H1 (cell line): ENCODE results near the gene ZNFX1. TPM values are rescaled to one million over a fixed set of nuclear protein-coding genes. Genes with fewer than 3 reads are reported as not detected.

ENCODE experiments used
- CTCF ChIA-PET: fragments of 300-600 bp; sonication (Branson Sonifier 250); formaldehyde crosslinking; loops from one replicate; lab custom pipeline; 2021; ENCODE audit not compliant: partially characterized antibody; lab: Charles Lee
- POLR2A ChIA-PET: fragments of 300-600 bp; sonication (Branson Sonifier 250); formaldehyde crosslinking; loops from one replicate; lab custom pipeline; 2021; ENCODE audit warnings: inconsistent platforms; ENCODE audit not compliant: partially characterized antibody; lab: Charles Lee
- DNase-seq, 2 experiments: peaks; one replicate each; pipeline versions ENCODE4 v3.0.0 to v3.0.0-alpha.2; 2010 to 2022; ENCODE audit warnings: low spot score in 2 of 2, low read depth in 1 of 2, mixed read lengths in 1 of 2
- FAIRE-seq: peaks from 2 replicates; lab custom pipeline; 2011; peaks lifted over from hg19 to GRCh38; lab: Jason Lieb, UNC
- H2AFZ ChIP-seq: 2 replicates; pipeline ENCODE4 v1.8.1; 2012; ENCODE audit warnings: low read length, inconsistent platforms
- H2AK5ac ChIP-seq: 2 replicates; pipeline ENCODE4 v1.6.1; 2013; ENCODE audit warnings: low read depth, low read length
- H2BK120ac ChIP-seq: replicated peaks from 2 replicates; pipeline ENCODE3; 2013; ENCODE audit warnings: low read depth, low read length, inconsistent platforms
- H2BK12ac ChIP-seq: 2 replicates; pipeline ENCODE4 v1.6.1; 2013; ENCODE audit warnings: low read depth, low read length
- H2BK15ac ChIP-seq: 2 replicates; pipeline ENCODE4 v1.6.1; 2013; ENCODE audit warnings: low read length
- H2BK20ac ChIP-seq: 2 replicates; pipeline ENCODE4 v1.6.1; 2013; ENCODE audit warnings: low read length
- H2BK5ac ChIP-seq: 2 replicates; pipeline ENCODE4 v1.6.1; 2013; ENCODE audit warnings: low read depth, low read length
- H3K14ac ChIP-seq: 2 replicates; pipeline ENCODE4 v1.6.1; 2013; ENCODE audit warnings: inconsistent platforms; ENCODE audit not compliant: insufficient read length
- H3K18ac ChIP-seq: 2 replicates; pipeline ENCODE4 v1.6.1; 2013; ENCODE audit warnings: low read length; ENCODE audit errors: extremely low read depth
- H3K23ac ChIP-seq: 2 replicates; pipeline ENCODE4 v1.6.1; 2013; ENCODE audit warnings: inconsistent platforms; ENCODE audit not compliant: insufficient read length
- H3K23me2 ChIP-seq: 2 replicates; pipeline ENCODE4 v1.6.1; 2013; ENCODE audit warnings: low read depth, low read length
- H3K27ac ChIP-seq: 2 replicates; pipeline ENCODE4 v1.6.1; 2011; ENCODE audit warnings: low read depth, low read length, inconsistent platforms
- H3K27me3 ChIP-seq, 4 experiments: replicated peaks in 1 of 4; 1 replicate in 1 of 4; 2 replicates in 3 of 4; pipeline versions ENCODE4 v1.6.1 to v1.8.1; 2011 to 2013; ENCODE audit warnings: low read length in 3 of 4, mild to moderate bottlenecking in 3 of 4, inconsistent platforms in 2 of 4, mixed read lengths in 2 of 4, moderate library complexity in 1 of 4; ENCODE audit not compliant: control insufficient read depth in 3 of 4, insufficient read depth in 3 of 4; ENCODE audit errors: extremely low read depth in 1 of 4
- H3K36me3 ChIP-seq, 4 experiments: 2 replicates each; pipeline versions ENCODE4 v1.6.1 to v1.8.1; 2011 to 2013; ENCODE audit warnings: mild to moderate bottlenecking in 4 of 4, low read length in 3 of 4, moderate library complexity in 2 of 4, control low read depth in 1 of 4, inconsistent platforms in 1 of 4; ENCODE audit not compliant: insufficient read depth in 4 of 4, control insufficient read depth in 2 of 4
- H3K4ac ChIP-seq: replicated peaks from 2 replicates; pipeline ENCODE3; 2013; ENCODE audit warnings: low read length, low read depth, mixed read lengths, inconsistent platforms; ENCODE audit not compliant: insufficient read length
- H3K4me1 ChIP-seq, 4 experiments: replicated peaks in 1 of 4; 1 replicate in 1 of 4; 2 replicates in 3 of 4; pipeline versions ENCODE4 v1.6.1 to v1.8.1; 2011 to 2013; ENCODE audit warnings: low read length in 3 of 4, inconsistent platforms in 2 of 4, mixed read lengths in 1 of 4; ENCODE audit not compliant: insufficient read depth in 4 of 4, control insufficient read depth in 3 of 4
- H3K4me2 ChIP-seq, 2 experiments: 2 replicates each; pipeline versions ENCODE4 v1.6.1 to v1.8.1; 2011 to 2013; ENCODE audit warnings: low read depth in 2 of 2, low read length in 2 of 2, control low read depth in 1 of 2, inconsistent platforms in 1 of 2, mild to moderate bottlenecking in 1 of 2; ENCODE audit not compliant: insufficient read depth in 1 of 2
- H3K4me3 ChIP-seq, 4 experiments: fragments of 200-600, 300-600 bp in 1 of 4; sonication (generic), shearing (Covaris generic), sonication (Bioruptor Twin) in 1 of 4; 2 replicates each; pipeline versions ENCODE4 v1.5.1 to v1.8.1; 2011 to 2016; ENCODE audit warnings: low read length in 4 of 4, low read depth in 3 of 4, control low read depth in 2 of 4, inconsistent platforms in 2 of 4, mild to moderate bottlenecking in 2 of 4, mixed read lengths in 1 of 4, moderate library complexity in 1 of 4; ENCODE audit not compliant: insufficient read depth in 2 of 4; ENCODE audit errors: extremely low read depth in 1 of 4
- H3K56ac ChIP-seq: replicated peaks from 2 replicates; pipeline ENCODE3; 2013; ENCODE audit warnings: low read depth, mild to moderate bottlenecking, mixed read lengths, low read length, inconsistent platforms; ENCODE audit not compliant: insufficient read length
- H3K79me1 ChIP-seq: 2 replicates; pipeline ENCODE4 v1.6.1; 2013; ENCODE audit warnings: low read depth, low read length, control low read depth
- H3K79me2 ChIP-seq, 2 experiments: 2 replicates each; pipeline versions ENCODE4 v1.6.1 to v1.8.1; 2012 to 2013; ENCODE audit warnings: low read length in 2 of 2, mild to moderate bottlenecking in 2 of 2, inconsistent platforms in 1 of 2; ENCODE audit not compliant: insufficient read depth in 2 of 2, control insufficient read depth in 1 of 2
- H3K9ac ChIP-seq, 4 experiments: replicated peaks in 1 of 4; 1 replicate in 1 of 4; 2 replicates in 3 of 4; pipeline versions ENCODE4 v1.6.1 to v1.8.1; 2011 to 2013; ENCODE audit warnings: low read depth in 3 of 4, low read length in 3 of 4, control low read depth in 2 of 4, mild to moderate bottlenecking in 2 of 4, moderate library complexity in 2 of 4, inconsistent platforms in 1 of 4; ENCODE audit errors: extremely low read depth in 1 of 4
- H3K9me3 ChIP-seq, 2 experiments: 2 replicates each; pipeline versions ENCODE4 v1.6.1 to v1.8.1; 2012 to 2013; ENCODE audit warnings: mild to moderate bottlenecking in 2 of 2, moderate library complexity in 2 of 2, control low read depth in 1 of 2, inconsistent platforms in 1 of 2, low read depth in 1 of 2, low read length in 1 of 2, mixed read lengths in 1 of 2; ENCODE audit not compliant: insufficient read depth in 2 of 2
- H4K20me1 ChIP-seq, 2 experiments: replicated peaks in 1 of 2; 2 replicates each; pipeline versions ENCODE3 to v1.8.1; 2011 to 2013; ENCODE audit warnings: inconsistent platforms in 2 of 2, low read length in 2 of 2, mild to moderate bottlenecking in 1 of 2; ENCODE audit not compliant: insufficient read depth in 2 of 2, control insufficient read depth in 1 of 2
- H4K5ac ChIP-seq: 2 replicates; pipeline ENCODE4 v1.6.1; 2013; ENCODE audit warnings: low read length, low read depth, mixed read lengths, inconsistent platforms; ENCODE audit not compliant: insufficient read length
- H4K8ac ChIP-seq: 2 replicates; pipeline ENCODE4 v1.8.0; 2013; ENCODE audit warnings: mild to moderate bottlenecking, moderate library complexity, low read length, inconsistent platforms; ENCODE audit not compliant: insufficient read depth; ENCODE audit errors: extremely low read depth
- H4K91ac ChIP-seq: replicated peaks from 2 replicates; pipeline ENCODE3; 2013; ENCODE audit warnings: low read length, mixed read lengths, inconsistent platforms; ENCODE audit not compliant: insufficient read length
- WGBS, 2 experiments: shearing (Covaris generic) in 1 of 2; methylation state at CpG; one replicate each; pipeline versions ENCODE4 v1.1.6 to v1.1.7; 2013 to 2015; ENCODE audit warnings: low lambda C conversion rate in 2 of 2, mixed read lengths in 2 of 2, inconsistent platforms in 1 of 2, low coverage in 1 of 2, missing lambda C conversion rate in 1 of 2; ENCODE audit not compliant: insufficient replicate concordance in 2 of 2, insufficient coverage in 1 of 2, insufficient read length in 1 of 2; ENCODE audit errors: extremely low coverage in 1 of 2, missing lambda C conversion rate in 1 of 2; 5-methylcytosine and 5-hydroxymethylcytosine counted together
- polyA plus RNA-seq, 7 experiments: library from polyadenylated mRNA; depleted of rRNA in 3 of 7; stranded (reverse) in 5 of 7; unstranded in 2 of 7; fragments of >200 nt in 5 of 7; fragments of 200-250 nt in 2 of 7; gene quantifications; 1 replicate in 5 of 7; 2 replicates in 1 of 7; 4 replicates in 1 of 7; pipeline versions ENCODE4 v1.2.1 to v1.2.3, GENCODE V29; 2011 to 2013; ENCODE audit warnings: missing spikeins in 2 of 7, mixed read lengths in 2 of 7
- total RNA-seq: library from RNA; stranded (reverse); fragmentation: NEBNext Ultra II Directional; extraction: Animal tissue kit (Norgen Biotek cat#: 25700); gene quantifications from 2 replicates; pipeline ENCODE4 v1.2.1, GENCODE V29; 2021
- TF ChIP-seq, protein P1 (sequence below): IDR thresholded peaks from 2 replicates; pipeline ENCODE4 v1.6.1; 2012; ENCODE audit warnings: inconsistent platforms

ZNFX1 gene
- total and polyA plus RNA-seq, 2 of the 8 experiments (the other 6 are each of a cell fraction or from before 2014, with no cell fraction given), result 3.1 to 11.3 TPM

- 93% methylated on average over 7 of the region's 7 CpGs; no CpG with 5 or more reads in 1 of the 2 experiments for WGBS, 2 experiments
- Histone ChIP-seq H3K4ac (no peak overlapping the region), H3K4me2 (no peak overlapping the region), H2AFZ (no peak overlapping the region), H4K20me1 (peaks cover 0 to 6% of the 10 kb centered on the region in 2 experiments), H3K4me3 (no peak overlapping the region), H4K5ac (no peak overlapping the region), H2BK15ac (no peak overlapping the region), H4K91ac (no peak overlapping the region), H3K27me3 (no peaks in the 10 kb centered on the region), H3K14ac (no peak overlapping the region), H3K79me1 (peaks cover 5% of the 10 kb centered on the region; the same call in 1 of the 2 replicates), H2BK120ac (no peak overlapping the region), H4K8ac (no peak overlapping the region), H3K27ac (no peak overlapping the region), H2AK5ac (no peak overlapping the region), H3K23ac (no peak overlapping the region), H3K36me3 (peaks cover 6 to 48% (median 34%) of the 10 kb centered on the region in 4 experiments; a peak in 7 of 8 replicates), H3K4me1 (no peaks in the 10 kb centered on the region), H2BK20ac (no peak overlapping the region), H3K18ac (no peak overlapping the region), H2BK12ac (no peak overlapping the region), H3K23me2 (no peaks in the 10 kb centered on the region), H3K56ac (no peak overlapping the region), H2BK5ac (no peak overlapping the region), H3K79me2 (peaks cover 4 to 49% of the 10 kb centered on the region in 2 experiments), H3K9me3 (no peaks in the 10 kb centered on the region), H3K9ac (no peak overlapping the region)
- no peak for FAIRE-seq
- CTCF ChIA-PET, result interaction anchor here (0.9 to 1.1 kb wide), 2 partner anchors 10 to 26 kb away, joined by 3 read pairs; no protein-coding TSS in a partner anchor
- no peak for DNase-seq
- POLR2A ChIA-PET, result interaction anchor here (1.6 to 13.0 kb wide), 4 partner anchors 10 to 25 kb away, joined by 7 to 114 read pairs (median 13); partner anchors contain the start of gene ZNFX1
- TF ChIP-seq, protein P1, sequence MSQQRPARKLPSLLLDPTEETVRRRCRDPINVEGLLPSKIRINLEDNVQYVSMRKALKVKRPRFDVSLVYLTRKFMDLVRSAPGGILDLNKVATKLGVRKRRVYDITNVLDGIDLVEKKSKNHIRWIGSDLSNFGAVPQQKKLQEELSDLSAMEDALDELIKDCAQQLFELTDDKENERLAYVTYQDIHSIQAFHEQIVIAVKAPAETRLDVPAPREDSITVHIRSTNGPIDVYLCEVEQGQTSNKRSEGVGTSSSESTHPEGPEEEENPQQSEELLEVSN, result no peak
These were observed 7.7 kb downstream of the ZNFX1 start for GRCh38 chr20:49270177-49270576.
